HG03460 (cell line): ENCODE results near the gene PRR23B.

Source experiments
- ATAC-seq: cut with Tn5 transposase; IDR thresholded peaks from one replicate; pipeline ENCODE4 v1.9.1; 2021; ENCODE audit not compliant: unreplicated experiment

Gene PRR23B

DNA sequence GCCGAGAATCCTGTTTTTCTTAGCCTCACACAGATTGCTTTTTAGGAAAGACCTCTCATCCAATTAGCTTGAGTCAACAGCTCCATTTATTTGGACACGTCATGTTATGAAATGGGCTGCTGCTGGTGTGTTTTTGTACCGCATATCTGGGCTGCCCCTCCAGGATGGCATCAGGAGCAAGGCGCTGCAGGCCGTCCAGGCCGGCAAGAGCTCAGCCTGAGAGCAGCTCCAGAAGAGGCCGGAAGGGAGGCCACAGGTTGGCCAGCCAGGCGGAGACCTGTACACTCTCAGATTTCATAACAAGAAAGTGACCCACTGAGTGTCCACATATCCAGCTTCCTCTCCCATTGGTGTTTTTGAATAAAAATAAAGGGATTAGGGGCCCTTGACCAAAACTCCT lies 45.4 kb downstream of the PRR23B start:
- ATAC-seq: no peak

DNA sequence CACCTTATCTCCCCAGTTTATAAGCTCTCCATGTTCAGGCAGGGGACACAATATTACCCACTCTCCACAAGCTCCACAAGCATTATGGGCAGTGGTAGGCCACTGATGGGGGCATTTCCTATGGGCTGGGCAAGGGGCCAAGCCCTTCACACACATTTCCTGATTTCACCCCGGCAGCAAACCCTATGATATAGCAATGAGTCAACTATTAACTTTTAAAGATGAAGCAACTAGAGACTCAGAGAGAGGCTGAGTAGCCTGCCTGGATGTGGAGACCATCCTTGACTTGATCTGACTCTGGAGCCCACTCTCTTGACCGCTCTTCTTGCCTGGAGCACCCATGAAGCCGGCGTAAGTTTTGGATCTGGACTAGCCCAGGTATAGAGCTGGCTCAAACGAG lies 46.3 kb downstream of the PRR23B start:
- ATAC-seq: no peak

DNA sequence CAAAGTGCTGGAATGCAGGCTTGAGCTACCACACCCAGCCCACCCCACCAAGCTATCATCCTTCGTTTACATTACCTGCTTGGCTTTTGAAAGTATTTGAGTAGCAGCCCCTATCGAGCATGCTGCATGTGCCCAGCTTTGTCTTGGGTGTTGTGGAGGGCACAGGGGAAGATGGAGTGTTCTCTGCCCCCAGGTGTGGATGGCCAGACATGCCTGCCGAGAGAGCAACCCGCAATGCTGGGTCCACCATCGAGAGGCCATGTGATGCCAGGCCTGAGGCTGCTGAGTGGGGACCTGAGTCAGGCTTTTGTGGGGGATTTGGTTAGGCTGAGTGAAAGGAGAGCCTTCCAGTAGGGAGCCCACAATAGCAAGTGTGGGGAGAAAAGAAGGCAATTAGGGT lies 47.8 kb downstream of the PRR23B start:
- ATAC-seq: no peak

DNA sequence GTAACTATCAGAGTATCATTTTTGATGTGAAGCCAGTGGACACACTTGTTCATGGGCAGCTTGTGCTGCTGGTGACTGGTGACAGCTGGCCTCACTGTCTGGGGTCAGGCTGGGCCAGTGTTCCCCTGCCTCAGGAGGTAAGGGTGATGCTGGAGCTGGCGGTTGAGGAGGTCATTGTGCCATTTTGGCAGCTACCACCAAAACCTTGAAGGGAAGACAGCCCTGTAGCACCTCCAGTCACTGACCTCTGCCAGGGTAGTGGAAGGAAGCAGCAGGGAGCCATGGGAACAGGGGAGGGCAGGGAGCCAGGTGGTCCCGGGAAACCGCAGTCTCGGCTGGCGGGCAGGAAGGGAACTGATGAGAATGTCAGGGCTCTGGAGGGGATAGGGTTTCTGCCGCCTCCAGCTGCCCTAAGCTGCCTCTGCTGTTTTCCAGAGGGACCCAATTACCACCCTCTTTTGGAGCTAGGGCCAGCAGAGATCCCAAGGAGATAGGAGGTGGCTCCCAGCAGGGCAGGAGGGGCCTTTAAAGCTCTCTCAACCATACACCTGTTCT lies 48.9 kb downstream of the PRR23B start:
- ATAC-seq: no peak
